HepG2 (cell line): ENCODE results near the gene TULP4. TPM values are rescaled to one million over a fixed set of nuclear protein-coding genes. Genes with fewer than 3 reads are reported as not detected.

Experiments
- ATAC-seq: fragments of 200-7000 bp; cut with Tn5 transposase; 3 replicates; pipeline ENCODE4 v1.9.1; 2020; ENCODE audit warnings: mild to moderate bottlenecking, moderate library complexity
- BruUV-seq: library from RNA; stranded (reverse); fragments of 400-500 nt; replicated peaks from 2 replicates; lab custom pipeline; 2021; lab: Mats Ljungman, UMichigan
- CTCF ChIA-PET: fragments of 300-600 bp; formaldehyde crosslinking; extraction: SDS; loops from one replicate; lab custom pipeline; 2021; ENCODE audit warnings: low total read pairs, inconsistent platforms, low intra/inter-chr PET ratio; lab: Yijun Ruan, JAX
- POLR2A ChIA-PET: fragments of 350-600 bp; sonication (Branson Sonifier 250); formaldehyde crosslinking; loops from one replicate; lab custom pipeline; 2020; ENCODE audit warnings: antibody characterized with exemption, inconsistent platforms; lab: Yijun Ruan, JAX
- DNase-seq: peaks from one replicate; pipeline ENCODE4 v3.0.0-alpha.2; 2015; ENCODE audit warnings: low spot score
- FAIRE-seq: peaks from 3 replicates; lab custom pipeline; 2011; peaks lifted over from hg19 to GRCh38; lab: Jason Lieb, UNC
- H2AFZ ChIP-seq: one replicate; pipeline ENCODE4 v1.6.1; 2011; ENCODE audit warnings: low read length, inconsistent platforms
- H3K27ac ChIP-seq: fragments of 300-600 bp; 3 replicates; pipeline ENCODE4 v1.8.0; 2011; ENCODE audit warnings: mixed run types, mild to moderate bottlenecking, mixed read lengths, low read length, inconsistent platforms; ENCODE audit not compliant: insufficient read depth; ENCODE audit errors: extremely low read length
- H3K27me3 ChIP-seq, 2 experiments: fragments of 200-600 bp in 1 of 2; 2 replicates in 1 of 2; 3 replicates in 1 of 2; pipeline versions ENCODE4 v1.6.0 to v1.8.0; 2011; ENCODE audit warnings: low read length in 2 of 2, mild to moderate bottlenecking in 2 of 2, moderate library complexity in 2 of 2, inconsistent platforms in 1 of 2; ENCODE audit not compliant: insufficient read depth in 2 of 2, control insufficient read depth in 1 of 2
- H3K36me3 ChIP-seq, 2 experiments: fragments of 200-600 bp in 1 of 2; replicated peaks in 1 of 2; 2 replicates in 1 of 2; 3 replicates in 1 of 2; pipeline versions ENCODE4 v1.5.1 to v1.8.0; 2011; ENCODE audit warnings: low read length in 2 of 2, inconsistent platforms in 1 of 2; ENCODE audit not compliant: insufficient read depth in 2 of 2, control insufficient read depth in 1 of 2
- H3K4me1 ChIP-seq: 2 replicates; pipeline ENCODE4 v1.5.1; 2012; ENCODE audit warnings: low read length, inconsistent platforms; ENCODE audit not compliant: insufficient read depth
- H3K4me2 ChIP-seq: 2 replicates; pipeline ENCODE4 v1.6.0; 2011; ENCODE audit warnings: low read depth, low read length, inconsistent platforms
- H3K4me3 ChIP-seq, 3 experiments: fragments of 200-600 bp in 1 of 3; sonication (generic), shearing (Covaris generic) in 1 of 3; replicated peaks in 1 of 3; 2 replicates each; pipeline ENCODE4 v1.5.1; 2011 to 2016; ENCODE audit warnings: low read length in 3 of 3, inconsistent platforms in 2 of 3, low read depth in 2 of 3, mild to moderate bottlenecking in 2 of 3, control low read depth in 1 of 3, mixed read lengths in 1 of 3; ENCODE audit not compliant: insufficient read depth in 1 of 3
- H3K79me2 ChIP-seq: one replicate; pipeline ENCODE4 v1.6.1; 2011; ENCODE audit warnings: low read length, inconsistent platforms; ENCODE audit not compliant: insufficient read depth
- H3K9ac ChIP-seq: 2 replicates; pipeline ENCODE4 v1.6.0; 2011; ENCODE audit warnings: mild to moderate bottlenecking, low read depth, low read length, inconsistent platforms; ENCODE audit not compliant: insufficient read depth
- H3K9me3 ChIP-seq: 2 replicates; pipeline ENCODE4 v1.5.1; 2012; ENCODE audit warnings: mild to moderate bottlenecking, low read length
- H4K20me1 ChIP-seq: 2 replicates; pipeline ENCODE4 v1.6.0; 2011; ENCODE audit warnings: inconsistent platforms, mild to moderate bottlenecking, low read length, moderate library complexity; ENCODE audit not compliant: insufficient read depth
- FOXJ3 ChIP-seq: sonication (generic); formaldehyde crosslinking; IDR thresholded peaks from 2 replicates; pipeline ENCODE4 v1.4.0; 2020; ENCODE audit warnings: missing genetic modification reagents, mild to moderate bottlenecking, borderline replicate concordance
- HDAC6 ChIP-seq: fragments of 200-600 bp; sonication (generic); IDR thresholded peaks from 2 replicates; pipeline ENCODE4 v1.7.0; 2017; ENCODE audit warnings: mild to moderate bottlenecking, antibody characterized with exemption, low read length, low read depth
- RBM39 ChIP-seq: fragments of 200-400 bp; formaldehyde crosslinking; IDR thresholded peaks from one replicate; pipeline ENCODE4 v1.6.1; 2018; ENCODE audit warnings: antibody characterized with exemption, mild to moderate bottlenecking, low read depth, low read length; ENCODE audit not compliant: poor library complexity, severe bottlenecking
- SALL2 ChIP-seq: sonication (generic); formaldehyde crosslinking; IDR thresholded peaks from 2 replicates; pipeline ENCODE4 v1.8.1; 2023; ENCODE audit warnings: mild to moderate bottlenecking, missing genetic modification reagents, inconsistent platforms
- SRSF9 ChIP-seq: fragments of 200-400 bp; formaldehyde crosslinking; IDR thresholded peaks from 2 replicates; pipeline ENCODE4 v1.6.1; 2018; ENCODE audit warnings: borderline replicate concordance, mild to moderate bottlenecking, low read depth, low read length; ENCODE audit not compliant: insufficient read depth, poor library complexity, severe bottlenecking
- ZNF569 ChIP-seq: sonication (generic); formaldehyde crosslinking; IDR thresholded peaks from 2 replicates; pipeline ENCODE4 v1.5.0; 2020; ENCODE audit warnings: mild to moderate bottlenecking, missing genetic modification reagents, moderate library complexity, borderline replicate concordance
- WGBS: methylation state at CpG from one replicate; pipeline ENCODE4 v1.1.6; 2017; ENCODE audit warnings: low lambda C conversion rate; 5-methylcytosine and 5-hydroxymethylcytosine counted together
- in situ Hi-C: cut with HindIII; loops from 2 replicates; pipeline ENCODE4 v1.10.0; 2017; ENCODE audit warnings: low pct_unique_long_range_greater_than_20kb; ENCODE audit not compliant: extremely low pct_ligation_motif_present
- intact Hi-C: fragments of 100-400 bp; cut with micrococcal nuclease; formaldehyde crosslinking; loops from one replicate; pipeline ENCODE4 v1.10.0; 2022; ENCODE audit not compliant: unreplicated experiment
- polyA plus RNA-seq, 8 experiments: library from polyadenylated mRNA; depleted of rRNA in 3 of 8; stranded (reverse) in 7 of 8; unstranded in 1 of 8; fragments of >200 nt; fragmentation: Illumina TruSeq in 4 of 8; extraction: Trizol in 4 of 8; gene quantifications; 2 replicates each; pipeline versions ENCODE4 v1.2.1 to v1.2.3, GENCODE V29; 2011 to 2016; ENCODE audit warnings: low read depth in 4 of 8, missing spikeins in 1 of 8, mixed read lengths in 1 of 8; ENCODE audit not compliant: insufficient read depth in 1 of 8
- total RNA-seq, 5 experiments: library from RNA; depleted of rRNA; stranded (reverse); fragments of >200 nt; fragmentation: Illumina TruSeq; extraction: Trizol; gene quantifications; 2 replicates each; pipeline ENCODE4 v1.2.3, GENCODE V29; 2016; ENCODE audit warnings: low read depth in 1 of 5
- TF ChIP-seq, protein P1 (sequence below): sonication (generic); formaldehyde crosslinking; IDR thresholded peaks from 2 replicates; pipeline ENCODE4 v1.4.0; 2020; ENCODE audit warnings: missing genetic modification reagents
- TF ChIP-seq, protein P2 (sequence below): fragments of 450-650 bp; IDR thresholded peaks from 2 replicates; pipeline ENCODE4 v1.6.1; 2017
- TF ChIP-seq, protein P3 (sequence below): sonication (generic); formaldehyde crosslinking; IDR thresholded peaks from 2 replicates; pipeline ENCODE4 v1.4.0; 2020; ENCODE audit warnings: missing genetic modification reagents, mild to moderate bottlenecking, borderline replicate concordance
- TF ChIP-seq, protein P4 (sequence below): sonication (generic); formaldehyde crosslinking; IDR thresholded peaks from 2 replicates; pipeline ENCODE4 v1.4.0; 2020; ENCODE audit warnings: mild to moderate bottlenecking, missing genetic modification reagents

The TULP4 gene
- total and polyA plus RNA-seq, 2 of the 13 experiments (the other 11 are each of a cell fraction or from before 2014, with no cell fraction given), result 21.1 to 122 TPM

DNA sequence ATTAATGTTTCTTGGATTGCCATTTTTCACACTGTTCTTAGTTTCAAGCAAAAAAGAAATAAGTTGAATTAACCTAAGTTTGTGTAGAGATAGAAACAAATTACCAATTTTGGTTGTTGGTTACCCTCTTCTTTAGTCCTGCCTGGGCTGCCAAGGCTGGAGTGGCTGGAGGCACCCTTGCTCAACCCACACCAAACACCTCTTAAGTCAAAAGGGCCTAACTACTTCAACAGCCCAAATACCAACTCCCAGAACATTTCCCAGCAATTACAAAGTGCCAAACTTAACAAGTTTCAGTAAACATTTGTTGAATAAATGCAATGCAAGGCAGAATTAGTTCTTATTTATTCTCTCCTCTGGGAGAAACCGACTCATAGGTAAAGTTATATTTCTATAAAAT, 209.5 kb downstream of the TULP4 start:
- no peaks in the 10 kb centered on the region for H3K36me3 ChIP-seq
- no peak overlapping the region for H3K27ac ChIP-seq
- no peak overlapping the region for H3K4me3 ChIP-seq
- H3K4me1 ChIP-seq, result 0 out of 2 replicates have a peak, but pooled peaks cover 7% of the 10 kb centered on the region
- H3K27me3 ChIP-seq, result no peaks in the 10 kb centered on the region
- no peak for ATAC-seq
- intact Hi-C loops, result no loop called here
- no peak for DNase-seq
- H3K9ac ChIP-seq, result no peak overlapping the region
- BruUV-seq, result no TSS peak
- TF ChIP-seq, protein P1, sequence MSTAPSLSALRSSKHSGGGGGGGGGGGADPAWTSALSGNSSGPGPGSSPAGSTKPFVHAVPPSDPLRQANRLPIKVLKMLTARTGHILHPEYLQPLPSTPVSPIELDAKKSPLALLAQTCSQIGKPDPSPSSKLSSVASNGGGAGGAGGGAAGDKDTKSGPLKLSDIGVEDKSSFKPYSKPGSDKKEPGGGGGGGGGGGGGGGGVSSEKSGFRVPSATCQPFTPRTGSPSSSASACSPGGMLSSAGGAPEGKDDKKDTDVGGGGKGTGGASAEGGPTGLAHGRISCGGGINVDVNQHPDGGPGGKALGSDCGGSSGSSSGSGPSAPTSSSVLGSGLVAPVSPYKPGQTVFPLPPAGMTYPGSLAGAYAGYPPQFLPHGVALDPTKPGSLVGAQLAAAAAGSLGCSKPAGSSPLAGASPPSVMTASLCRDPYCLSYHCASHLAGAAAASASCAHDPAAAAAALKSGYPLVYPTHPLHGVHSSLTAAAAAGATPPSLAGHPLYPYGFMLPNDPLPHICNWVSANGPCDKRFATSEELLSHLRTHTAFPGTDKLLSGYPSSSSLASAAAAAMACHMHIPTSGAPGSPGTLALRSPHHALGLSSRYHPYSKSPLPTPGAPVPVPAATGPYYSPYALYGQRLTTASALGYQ (CRISPR knock-in tag), result no peak
- TF ChIP-seq ZNF569 (CRISPR knock-in tag), result no peak
- no peak for TF ChIP-seq RBM39
- CTCF ChIA-PET, result no interaction called here
- no peak overlapping the region for H3K4me2 ChIP-seq
- POLR2A ChIA-PET, result no interaction called here
- no peaks in the 10 kb centered on the region for H4K20me1 ChIP-seq
- in situ Hi-C loops, result loop anchor here (25.0 kb wide), 1 partner anchor 309 kb away; no protein-coding TSS in a partner anchor
- H3K9me3 ChIP-seq, result no peaks in the 10 kb centered on the region
- no peak for FAIRE-seq
- WGBS, result 75% methylated on average over 1 of the region's 1 CpG
- no peak overlapping the region for H2AFZ ChIP-seq
- no peaks in the 10 kb centered on the region for H3K79me2 ChIP-seq

DNA sequence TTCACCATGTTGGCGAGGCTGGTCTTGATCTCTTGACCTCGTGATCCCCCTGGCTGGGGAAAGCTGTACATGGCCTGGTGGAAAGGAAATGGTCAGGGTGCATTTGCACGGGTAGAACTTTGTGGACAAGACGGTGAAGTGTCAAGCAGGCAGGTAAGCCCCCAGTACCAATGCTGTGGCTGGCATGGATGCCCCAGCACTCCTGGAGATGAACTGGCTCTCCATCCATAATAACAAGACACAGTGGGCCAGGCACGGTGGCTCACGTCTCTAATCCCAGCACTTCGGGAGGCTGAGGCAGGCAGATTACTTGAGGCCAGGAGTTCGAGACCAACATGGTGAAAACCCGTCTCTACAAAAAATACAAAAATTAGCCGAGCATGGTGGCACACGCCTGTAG, 210.4 kb downstream of the TULP4 start:
- ATAC-seq, result no peak
- ChIA-PET CTCF (no interaction called here), POLR2A (interaction anchor here (1.1 kb wide), 1 partner anchor 14 kb away, joined by 4 read pairs; no protein-coding TSS in a partner anchor)
- TF ChIP-seq, protein P2, sequence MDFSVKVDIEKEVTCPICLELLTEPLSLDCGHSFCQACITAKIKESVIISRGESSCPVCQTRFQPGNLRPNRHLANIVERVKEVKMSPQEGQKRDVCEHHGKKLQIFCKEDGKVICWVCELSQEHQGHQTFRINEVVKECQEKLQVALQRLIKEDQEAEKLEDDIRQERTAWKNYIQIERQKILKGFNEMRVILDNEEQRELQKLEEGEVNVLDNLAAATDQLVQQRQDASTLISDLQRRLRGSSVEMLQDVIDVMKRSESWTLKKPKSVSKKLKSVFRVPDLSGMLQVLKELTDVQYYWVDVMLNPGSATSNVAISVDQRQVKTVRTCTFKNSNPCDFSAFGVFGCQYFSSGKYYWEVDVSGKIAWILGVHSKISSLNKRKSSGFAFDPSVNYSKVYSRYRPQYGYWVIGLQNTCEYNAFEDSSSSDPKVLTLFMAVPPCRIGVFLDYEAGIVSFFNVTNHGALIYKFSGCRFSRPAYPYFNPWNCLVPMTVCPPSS, result no peak
- TF ChIP-seq HDAC6, result no peak
- TF ChIP-seq FOXJ3 (CRISPR knock-in tag), result no peak
- TF ChIP-seq, protein P3, sequence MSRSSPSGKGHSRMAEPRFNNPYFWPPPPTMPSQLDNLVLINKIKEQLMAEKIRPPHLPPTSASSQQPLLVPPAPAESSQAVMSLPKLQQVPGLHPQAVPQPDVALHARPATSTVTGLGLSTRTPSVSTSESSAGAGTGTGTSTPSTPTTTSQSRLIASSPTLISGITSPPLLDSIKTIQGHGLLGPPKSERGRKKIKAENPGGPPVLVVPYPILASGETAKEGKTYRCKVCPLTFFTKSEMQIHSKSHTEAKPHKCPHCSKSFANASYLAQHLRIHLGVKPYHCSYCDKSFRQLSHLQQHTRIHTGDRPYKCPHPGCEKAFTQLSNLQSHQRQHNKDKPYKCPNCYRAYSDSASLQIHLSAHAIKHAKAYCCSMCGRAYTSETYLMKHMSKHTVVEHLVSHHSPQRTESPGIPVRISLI (CRISPR knock-in tag), result no peak
- TF ChIP-seq, protein P4, sequence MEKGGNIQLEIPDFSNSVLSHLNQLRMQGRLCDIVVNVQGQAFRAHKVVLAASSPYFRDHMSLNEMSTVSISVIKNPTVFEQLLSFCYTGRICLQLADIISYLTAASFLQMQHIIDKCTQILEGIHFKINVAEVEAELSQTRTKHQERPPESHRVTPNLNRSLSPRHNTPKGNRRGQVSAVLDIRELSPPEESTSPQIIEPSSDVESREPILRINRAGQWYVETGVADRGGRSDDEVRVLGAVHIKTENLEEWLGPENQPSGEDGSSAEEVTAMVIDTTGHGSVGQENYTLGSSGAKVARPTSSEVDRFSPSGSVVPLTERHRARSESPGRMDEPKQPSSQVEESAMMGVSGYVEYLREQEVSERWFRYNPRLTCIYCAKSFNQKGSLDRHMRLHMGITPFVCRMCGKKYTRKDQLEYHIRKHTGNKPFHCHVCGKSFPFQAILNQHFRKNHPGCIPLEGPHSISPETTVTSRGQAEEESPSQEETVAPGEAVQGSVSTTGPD (CRISPR knock-in tag), result no peak
- no peak for TF ChIP-seq SALL2 (CRISPR knock-in tag)
- no peak for TF ChIP-seq SRSF9

More for the DNA sequence above, 210.4 kb downstream of the TULP4 start:
- H4K20me1 ChIP-seq, result no peaks in the 10 kb centered on the region
- no peaks in the 10 kb centered on the region for H3K36me3 ChIP-seq
- intact Hi-C loops, result no loop called here
- H2AFZ ChIP-seq, result no peak overlapping the region
- H3K27ac ChIP-seq, result no peak overlapping the region
- no peak overlapping the region for H3K4me2 ChIP-seq
- WGBS, result 90% methylated on average over 11 of the region's 11 CpGs
- in situ Hi-C loops, result loop anchor here (25.0 kb wide), 1 partner anchor 310 kb away; no protein-coding TSS in a partner anchor
- no TSS peak for BruUV-seq
- H3K4me1 ChIP-seq, result 0 out of 2 replicates have a peak, but pooled peaks cover 7% of the 10 kb centered on the region
- no peaks in the 10 kb centered on the region for H3K79me2 ChIP-seq
- no peaks in the 10 kb centered on the region for H3K9me3 ChIP-seq
- DNase-seq, result no peak
- no peak for FAIRE-seq
- no peak overlapping the region for H3K4me3 ChIP-seq
- no peaks in the 10 kb centered on the region for H3K27me3 ChIP-seq
- no peak overlapping the region for H3K9ac ChIP-seq
